Limb (tissue), 2 donors: ENCODE data around the gene TMEM232.
"Not testable (repeated sequence)": the region's sequence is repeated elsewhere in the genome, so short reads cannot be mapped to it uniquely, and the experiment has no call there.

ENCODE experiments used
- DNase-seq, 2 donors: peaks; one replicate each; pipeline ENCODE4 v3.0.0-alpha.2; 2016; ENCODE audit errors: extremely low spot score in 2 of 2

TMEM232 gene

DNA sequence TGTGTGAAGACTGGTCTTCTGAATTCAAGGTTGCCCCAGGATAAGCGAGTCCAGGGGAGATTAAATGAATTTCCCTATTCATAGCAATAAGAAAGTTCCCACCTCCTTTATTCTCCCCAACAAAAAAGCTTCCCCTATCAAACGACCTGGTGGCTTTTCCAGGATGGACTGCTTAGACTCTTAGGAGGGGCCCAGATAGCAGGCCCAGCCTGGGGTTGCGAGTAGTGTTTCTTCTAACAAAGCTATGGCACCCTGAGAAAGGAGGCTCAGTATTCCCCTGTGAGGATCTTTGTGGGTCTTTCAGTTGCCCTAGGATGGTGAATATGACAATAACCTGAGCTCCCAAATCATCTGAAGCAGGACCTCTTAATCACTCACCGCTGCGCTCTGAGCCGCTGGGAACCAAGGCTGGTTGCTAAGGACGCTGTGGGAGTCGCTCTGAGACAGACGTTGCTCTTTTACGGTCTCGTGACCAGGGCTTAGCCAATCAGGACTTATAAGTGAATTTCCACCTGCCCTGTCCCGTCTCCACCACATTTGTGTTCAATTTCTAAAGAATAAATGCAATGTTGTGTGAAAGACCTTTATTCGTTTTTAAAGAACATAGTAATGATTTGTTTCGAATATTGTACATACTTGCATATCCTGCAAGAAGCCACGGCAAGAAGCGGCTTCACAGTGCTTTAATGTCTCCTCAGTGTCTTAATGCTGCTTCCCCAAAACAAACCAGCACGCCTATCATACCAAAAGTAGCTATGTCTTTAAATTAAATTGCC is at the start of gene TMEM232:
Gene TMEM232 (minus strand): TSS at position 423 of the 776 bp plus-strand sequence. CDS start 59,319 bp downstream, outside the sequence.
- DNase-seq: peak; percentile 64 to 67

DNA sequence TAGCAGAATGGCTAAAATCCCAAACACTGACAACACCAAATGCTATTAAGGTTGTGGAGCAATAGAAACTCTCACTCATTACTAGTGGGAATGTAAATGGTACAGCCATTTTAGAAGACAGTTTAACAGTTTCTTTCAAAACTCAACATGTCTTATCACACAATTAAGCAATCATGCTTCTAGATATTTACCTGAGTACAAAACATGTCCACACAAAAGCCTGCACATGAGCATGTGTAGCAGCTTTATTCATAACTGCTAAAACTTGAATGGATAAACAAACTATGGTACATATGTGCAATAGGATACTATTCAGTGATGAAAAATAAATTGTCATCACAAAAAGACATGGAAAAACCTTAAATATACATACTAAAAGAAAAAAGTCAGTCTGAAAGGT is 43.8 kb upstream of the TMEM232 start:
- no peak for DNase-seq

DNA sequence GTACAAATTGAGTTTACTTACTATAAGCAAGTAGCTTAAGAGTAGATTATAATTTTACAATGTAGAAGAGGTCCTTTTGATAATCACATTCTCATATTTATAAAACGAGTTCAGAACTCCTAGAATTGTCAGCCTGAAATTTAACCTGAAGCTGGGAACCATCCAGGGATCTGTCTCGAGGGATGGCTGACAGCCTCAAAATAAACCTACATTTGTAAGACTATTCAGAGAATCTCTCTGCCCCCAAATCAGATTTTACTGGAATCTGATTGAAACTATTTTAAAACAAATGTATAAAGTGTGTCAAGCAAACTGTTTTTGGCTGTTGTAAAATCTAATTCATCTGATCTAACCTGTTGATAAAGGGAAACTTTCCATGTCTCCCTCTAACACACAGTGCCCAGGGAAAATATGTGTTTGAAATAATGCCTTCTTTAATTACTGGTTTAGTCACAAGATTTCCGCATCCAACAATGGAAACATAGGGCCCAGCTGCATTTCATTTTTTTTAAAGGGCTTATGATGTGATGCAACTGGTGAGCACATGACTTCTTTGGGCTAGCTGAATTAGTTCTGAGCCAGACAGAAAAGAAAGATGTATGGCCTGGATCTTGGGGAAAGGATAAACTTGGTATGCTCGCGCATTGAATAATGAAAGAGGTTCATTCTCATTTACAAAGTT is 42.7 kb upstream of the TMEM232 start:
- peak in 1 of 2 donors; percentile 4 for DNase-seq

DNA sequence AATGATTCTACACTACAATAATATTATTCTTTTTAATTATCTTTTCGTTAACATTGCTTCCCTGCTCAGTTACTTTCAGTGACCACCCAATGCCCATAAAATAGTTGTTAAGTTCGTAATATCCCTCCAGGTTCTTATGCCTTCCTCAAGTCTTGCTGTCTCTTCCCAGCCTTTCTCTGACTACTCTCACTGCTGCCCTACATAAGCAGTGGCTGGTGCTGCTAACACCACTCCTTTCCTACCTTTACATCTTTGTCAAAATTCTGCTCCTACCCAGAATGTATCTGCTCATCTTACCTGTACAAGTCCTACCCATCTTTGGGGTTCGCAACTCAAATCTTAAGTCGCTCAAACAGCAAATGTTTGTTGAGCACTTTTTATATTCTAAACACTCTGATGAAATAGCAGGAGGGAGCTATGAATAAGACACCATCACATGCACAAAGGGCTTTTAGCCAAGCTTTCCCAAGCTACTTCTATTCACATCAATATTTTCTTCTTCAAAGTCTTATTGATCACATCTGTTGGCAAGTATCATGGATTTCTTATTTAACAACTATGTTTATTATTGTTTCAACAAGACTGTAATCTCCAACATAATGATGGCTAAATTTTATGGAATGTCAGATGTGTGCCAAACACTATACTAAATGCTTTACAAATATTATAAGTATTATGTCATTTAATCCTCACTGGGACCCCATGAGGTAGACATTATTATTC is 41.8 kb upstream of the TMEM232 start:
- no peak for DNase-seq

DNA sequence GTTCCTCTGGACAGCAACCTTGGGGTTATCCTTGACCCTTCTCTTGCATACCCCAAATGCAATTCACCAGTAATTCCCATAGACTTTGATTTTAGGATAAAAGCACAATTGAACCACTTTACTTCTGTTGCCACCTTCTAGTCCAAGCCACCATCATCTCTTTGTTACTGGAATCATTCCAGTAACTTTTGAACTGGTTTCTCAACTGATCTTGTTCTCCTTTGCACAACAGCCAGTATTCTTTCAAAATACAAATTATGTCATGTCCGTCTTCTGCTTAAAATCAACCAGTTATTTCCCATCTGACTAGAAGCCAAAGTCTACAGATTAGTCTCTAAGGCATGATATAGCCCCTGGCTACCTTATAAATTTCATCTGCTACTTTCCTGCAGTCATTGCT is 33.7 kb upstream of the TMEM232 start:
- no peak for DNase-seq

- peak in 1 of 2 donors; percentile 40 for DNase-seq
Measured at GRCh38 chr5:110757118-110757729, 30.8 kb upstream of the TMEM232 start.

- DNase-seq: no peak
Measured at GRCh38 chr5:110754181-110754580, 27.7 kb upstream of the TMEM232 start.

- no peak for DNase-seq
Measured at GRCh38 chr5:110753600-110753999, 27.1 kb upstream of the TMEM232 start.

GRCh38 chr5:110752953-110753352 is 26.5 kb upstream of the TMEM232 start:
- no peak for DNase-seq

GRCh38 chr5:110751902-110752762 is 25.7 kb upstream of the TMEM232 start:
- DNase-seq: no peak

GRCh38 chr5:110738812-110739651 is 12.6 kb upstream of the TMEM232 start, which contains the start of gene SLC25A46:
Gene SLC25A46, plus strand, starts transcription at chr5:110739007. Its CDS starts 113 bp downstream, at chr5:110739120.
- DNase-seq: peak; percentile 92 to 94

- DNase-seq: no peak
Measured at GRCh38 chr5:110738503-110738811, 12.0 kb upstream of the TMEM232 start.

- no peak for DNase-seq
Measured at GRCh38 chr5:110736753-110737152, 10.3 kb upstream of the TMEM232 start.

DNA sequence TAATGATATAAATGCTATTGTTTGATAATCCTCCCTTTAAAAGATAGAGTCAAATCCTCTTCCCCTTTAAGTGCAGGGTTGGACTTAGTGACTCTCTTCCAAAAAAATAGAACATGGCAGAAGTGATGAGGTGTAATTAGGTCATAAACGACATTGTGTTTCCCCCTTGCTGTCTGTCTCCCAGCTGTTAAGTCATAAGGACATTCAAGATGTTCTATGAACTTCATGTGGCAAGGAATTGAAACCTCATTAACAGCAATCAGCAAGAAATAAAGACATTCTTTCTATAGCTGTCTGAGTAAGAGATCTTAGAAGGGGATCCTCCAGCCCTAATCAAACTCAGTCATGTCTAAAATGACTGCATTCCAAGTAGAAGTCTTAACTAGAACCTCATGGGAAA is 9.1 kb upstream of the TMEM232 start:
- DNase-seq: no peak

DNA sequence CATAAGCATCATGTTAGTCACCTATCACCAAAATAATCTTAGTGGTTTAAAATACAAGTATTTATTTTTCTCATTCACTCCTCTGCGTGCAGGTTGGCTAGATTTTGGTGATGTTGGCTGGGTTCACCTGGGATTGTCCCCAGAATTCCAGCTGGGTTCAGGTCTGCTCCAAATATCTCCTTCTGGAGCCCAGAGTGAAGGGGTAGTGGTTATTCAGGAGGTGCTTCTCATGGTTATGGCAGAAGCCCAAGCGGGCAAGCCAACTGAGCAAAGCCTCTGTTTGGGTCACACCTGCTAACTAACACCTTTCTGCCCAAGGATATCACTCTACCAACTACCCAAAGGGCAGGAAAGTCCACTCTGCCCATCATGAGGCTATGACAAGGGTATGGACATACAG is 7.6 kb upstream of the TMEM232 start:
- DNase-seq: no peak

- DNase-seq: not testable (repeated sequence)
Measured at GRCh38 chr5:110731499-110731898, 5.0 kb upstream of the TMEM232 start.

- DNase-seq: no peak
Measured at GRCh38 chr5:110727025-110727314, 499 bp upstream of the TMEM232 start.

- no peak for DNase-seq
Measured at GRCh38 chr5:110718311-110718710, 8.2 kb downstream of the TMEM232 start.

DNA sequence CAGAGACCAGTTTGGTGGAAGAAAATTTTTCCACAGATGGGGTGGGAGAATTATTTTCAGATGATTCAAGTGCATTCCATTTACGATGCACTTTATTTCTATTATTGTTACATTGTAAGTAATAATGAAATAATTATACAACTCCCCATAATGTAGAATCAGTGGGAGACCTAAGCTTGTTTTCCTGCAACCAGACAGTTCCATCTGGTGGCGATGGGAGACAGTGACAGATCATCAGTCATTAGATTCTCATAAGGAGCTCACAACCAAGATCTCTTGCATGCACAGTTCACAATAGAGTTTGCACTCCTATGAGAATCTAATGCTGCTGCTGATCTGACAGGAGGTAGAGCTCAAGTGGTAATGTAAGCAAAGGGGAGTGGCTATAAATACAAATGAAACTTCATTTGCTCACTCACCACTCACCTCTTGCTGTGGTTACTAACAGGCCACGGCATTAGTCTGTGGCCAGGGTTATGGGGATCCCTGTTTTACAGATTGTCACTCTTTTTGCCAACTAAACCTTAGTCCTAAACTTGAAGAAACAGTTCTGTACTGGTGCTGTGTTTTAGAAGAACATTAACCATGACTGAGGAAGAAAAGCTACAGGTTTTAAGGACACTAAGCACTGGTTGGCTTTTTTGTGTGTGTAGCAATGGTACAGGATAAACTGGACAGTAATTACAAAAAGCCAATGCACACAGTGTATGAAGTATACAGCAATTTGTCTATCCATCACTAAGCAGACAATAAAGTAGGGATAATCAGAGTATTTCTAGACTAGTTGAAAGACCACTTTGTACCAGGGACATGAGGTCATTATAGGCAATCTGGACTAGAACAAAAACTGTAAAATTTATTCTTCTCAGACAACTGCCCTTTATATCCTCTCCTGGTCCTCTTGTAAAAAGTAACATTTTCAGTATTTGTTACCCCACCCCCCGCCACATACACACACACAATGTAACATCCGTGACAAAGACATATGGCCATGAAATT is 9.9 kb downstream of the TMEM232 start:
- no peak for DNase-seq
